Cardiac fibroblast (primary cell): ENCODE results near the gene WDR33.

Experiments
- DNase-seq, 2 donors: peaks; one replicate each; pipeline versions ENCODE4 v3.0.0 to v3.0.0-alpha.2; 2010; ENCODE audit warnings: low read depth in 2 of 2
- H3K4me3 ChIP-seq, 2 donors: replicated peaks in 1 of 2; 1 replicate in 1 of 2; 2 replicates in 1 of 2; pipeline ENCODE4 v1.5.1; 2011; ENCODE audit warnings: low read depth in 2 of 2, low read length in 2 of 2, mild to moderate bottlenecking in 2 of 2, moderate library complexity in 1 of 2
- CTCF ChIP-seq: IDR thresholded peaks from one replicate; pipeline ENCODE4 v1.5.1; 2011; ENCODE audit warnings: low read depth, mild to moderate bottlenecking, low read length, inconsistent platforms

WDR33 gene

GRCh38 chr2:127678531-127678930 is 132.4 kb downstream of the WDR33 start:
- no peak for TF ChIP-seq CTCF
- H3K4me3 ChIP-seq: no peak overlapping the region
- no peak for DNase-seq

GRCh38 chr2:127676906-127677305 is 134.1 kb downstream of the WDR33 start:
- DNase-seq: no peak
- TF ChIP-seq CTCF: no peak
- no peak overlapping the region for H3K4me3 ChIP-seq

DNA sequence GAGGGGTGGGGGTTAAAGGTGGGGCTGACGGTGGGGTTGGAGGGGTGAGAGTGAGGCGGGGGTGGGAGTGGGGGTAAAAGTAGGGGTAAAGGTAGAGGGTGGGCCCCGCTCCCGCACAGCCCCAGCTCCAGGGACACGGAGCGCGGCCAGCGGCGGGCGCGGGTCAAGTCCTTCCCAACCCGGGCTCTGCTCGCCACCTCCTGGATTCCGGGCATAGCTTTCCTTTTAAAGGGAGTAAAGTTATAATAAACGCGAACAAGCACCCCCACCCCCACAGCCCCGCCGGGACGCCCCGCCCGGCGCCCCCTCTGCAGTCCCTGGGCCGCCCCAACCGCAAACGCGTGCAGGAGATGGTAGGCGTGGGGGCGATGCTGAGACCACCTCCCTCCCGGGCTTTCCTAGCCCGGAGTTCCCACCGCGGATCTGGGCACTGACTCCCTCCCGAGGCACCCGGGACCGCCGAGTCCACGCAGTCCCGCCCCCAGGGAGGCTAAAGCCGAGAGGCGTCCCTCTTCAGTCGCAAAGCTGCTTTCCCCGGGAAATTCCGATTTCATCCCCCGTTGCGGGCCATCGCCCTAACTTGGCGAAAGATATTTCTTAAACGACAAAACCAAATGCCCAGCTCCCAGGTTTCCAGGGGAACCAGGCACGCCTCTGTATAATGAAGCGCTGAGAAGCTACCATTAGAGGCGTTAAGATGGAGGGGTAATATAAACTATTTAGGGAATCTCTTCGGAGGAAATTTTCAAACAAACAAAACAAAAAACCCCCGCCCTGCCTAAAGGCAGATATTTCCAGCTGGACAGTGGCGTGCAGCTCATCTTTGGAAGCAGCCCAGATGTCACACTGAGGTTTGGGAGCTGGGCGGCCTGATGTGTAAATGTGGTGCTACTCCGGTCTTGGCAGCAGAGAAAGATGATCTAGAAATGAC is 135.4 kb downstream of the WDR33 start, which contains the start of gene LIMS2:
LIMS2 (minus strand) TSS at position 200 of the 931 bp plus-strand sequence. CDS start 506 bp downstream, outside the sequence.
- H3K4me3 ChIP-seq: peak within 1 kb of the TSS; percentile 53 to 61
- peak; percentile 21 for TF ChIP-seq CTCF
- DNase-seq: peak; percentile 46 to 49

DNA sequence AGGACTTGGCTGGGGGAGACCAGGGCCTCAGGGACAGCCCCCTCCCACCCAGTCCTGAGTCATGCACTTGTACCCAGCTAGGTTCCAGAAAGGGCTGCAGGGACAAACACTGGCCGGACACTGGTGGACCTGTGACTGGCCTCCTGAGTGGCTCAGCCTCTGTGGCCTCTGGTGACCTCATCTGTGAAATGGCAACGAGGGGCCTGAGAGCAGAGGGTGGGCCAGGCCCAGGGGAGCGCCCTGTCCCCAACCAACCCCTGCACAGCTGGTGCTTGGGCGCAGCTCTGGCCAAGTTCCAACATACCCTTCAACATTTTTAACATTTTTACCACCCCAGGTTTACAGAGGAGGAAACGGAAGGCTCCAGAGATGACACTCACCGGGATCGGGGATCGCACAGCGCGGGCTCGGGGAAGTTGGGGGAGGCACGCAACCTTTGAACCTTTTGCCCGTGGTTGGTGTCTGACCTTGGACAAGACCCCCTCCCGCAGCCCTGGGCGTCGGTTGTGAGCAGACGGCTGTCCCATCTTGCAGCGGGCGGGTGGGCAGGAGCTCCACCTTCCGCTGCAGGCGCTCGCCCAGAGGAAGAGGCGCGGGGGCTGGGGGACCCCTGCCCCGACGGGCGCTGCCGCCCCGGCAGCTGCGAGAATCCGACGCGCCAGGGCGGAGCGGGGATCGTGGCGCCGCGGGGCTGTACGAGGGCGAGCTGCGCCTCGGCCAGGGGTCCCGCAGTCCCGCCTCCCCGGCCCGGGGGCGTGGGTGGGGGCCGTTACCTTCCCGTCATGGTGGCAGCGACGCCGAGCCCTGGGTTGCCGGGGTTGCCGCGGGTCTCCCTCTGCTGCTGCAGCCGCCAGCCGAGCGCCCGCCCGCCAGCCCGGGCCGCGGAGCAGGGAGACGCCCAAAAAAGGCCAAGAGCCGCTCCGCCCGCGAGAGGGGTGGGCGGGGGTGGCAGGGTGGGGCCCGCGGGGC is 136.4 kb downstream of the WDR33 start:
- H3K4me3 ChIP-seq: peak overlapping the region; percentile 45 to 61
- DNase-seq: no peak

GRCh38 chr2:127673291-127674069 is 137.5 kb downstream of the WDR33 start:
- DNase-seq: peak in 1 of 2 donors; percentile 18
- peak overlapping the region in 1 of 2 donors; percentile 61 for H3K4me3 ChIP-seq
- TF ChIP-seq CTCF: no peak

More for the DNA sequence above, 136.4 kb downstream of the WDR33 start:
- no peak for TF ChIP-seq CTCF
